PC-3 (cell line): ENCODE data around the gene PLXNA2.

Experiments
- EZH2phosphoT487 ChIP-seq: fragments of 300-600 bp; sonication (generic); IDR thresholded peaks from 2 replicates; pipeline ENCODE4 v1.6.1; 2018; ENCODE audit warnings: mild to moderate bottlenecking, antibody characterized with exemption, low read length, borderline replicate concordance
- TF ChIP-seq, protein P1 (sequence below): fragments of 300-600 bp; sonication (generic); conservative IDR thresholded peaks from 2 replicates; pipeline ENCODE4 v1.5.1; 2017; ENCODE audit warnings: antibody characterized with exemption, low read depth, mild to moderate bottlenecking, low read length

DNA sequence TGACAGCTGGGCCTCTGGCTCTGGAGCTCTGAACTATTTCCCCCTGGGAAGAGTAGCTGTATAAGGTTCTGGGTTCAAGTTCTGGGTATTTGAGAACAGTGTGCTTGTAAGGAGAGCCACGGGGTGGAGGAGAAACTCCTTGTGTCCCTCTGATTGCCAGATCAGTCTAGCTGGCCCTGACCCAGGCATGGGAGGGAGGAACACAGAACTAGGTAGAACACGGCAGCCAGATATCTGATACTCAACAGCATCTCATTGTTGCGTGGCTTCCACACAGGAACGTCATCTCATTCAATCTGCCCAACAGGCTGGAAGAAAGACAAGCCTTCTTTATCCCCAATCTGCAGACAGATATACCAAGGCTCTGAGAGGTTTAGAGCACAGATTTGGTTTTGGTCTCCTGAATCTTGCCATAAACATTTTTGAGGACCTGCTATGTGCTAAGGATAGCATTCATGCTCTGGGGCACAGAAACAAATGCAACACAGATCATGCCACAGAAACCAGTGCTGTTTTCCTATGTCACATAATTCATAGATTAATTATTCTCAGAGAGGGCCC is 83.8 kb downstream of the PLXNA2 start:
- TF ChIP-seq, protein P1, sequence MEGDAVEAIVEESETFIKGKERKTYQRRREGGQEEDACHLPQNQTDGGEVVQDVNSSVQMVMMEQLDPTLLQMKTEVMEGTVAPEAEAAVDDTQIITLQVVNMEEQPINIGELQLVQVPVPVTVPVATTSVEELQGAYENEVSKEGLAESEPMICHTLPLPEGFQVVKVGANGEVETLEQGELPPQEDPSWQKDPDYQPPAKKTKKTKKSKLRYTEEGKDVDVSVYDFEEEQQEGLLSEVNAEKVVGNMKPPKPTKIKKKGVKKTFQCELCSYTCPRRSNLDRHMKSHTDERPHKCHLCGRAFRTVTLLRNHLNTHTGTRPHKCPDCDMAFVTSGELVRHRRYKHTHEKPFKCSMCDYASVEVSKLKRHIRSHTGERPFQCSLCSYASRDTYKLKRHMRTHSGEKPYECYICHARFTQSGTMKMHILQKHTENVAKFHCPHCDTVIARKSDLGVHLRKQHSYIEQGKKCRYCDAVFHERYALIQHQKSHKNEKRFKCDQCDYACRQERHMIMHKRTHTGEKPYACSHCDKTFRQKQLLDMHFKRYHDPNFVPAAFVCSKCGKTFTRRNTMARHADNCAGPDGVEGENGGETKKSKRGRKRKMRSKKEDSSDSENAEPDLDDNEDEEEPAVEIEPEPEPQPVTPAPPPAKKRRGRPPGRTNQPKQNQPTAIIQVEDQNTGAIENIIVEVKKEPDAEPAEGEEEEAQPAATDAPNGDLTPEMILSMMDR: no peak
- no peak for TF ChIP-seq EZH2phosphoT487
